SK-N-SH treated with all-trans-retinoic acid at 6 μM for 48 hours (cell line): ENCODE results near the gene INPP5B.

Experiments used
- ATAC-seq: fragments of 200-7000 bp; cut with Tn5 transposase; 3 replicates; pipeline ENCODE4 v1.9.1; 2020; ENCODE audit warnings: mild to moderate bottlenecking, moderate library complexity
- ARNTL ChIP-seq: fragments of 450-650 bp; formaldehyde crosslinking; IDR thresholded peaks from 2 replicates; pipeline ENCODE4 v1.5.0; 2020; ENCODE audit warnings: low read depth, mild to moderate bottlenecking, moderate library complexity, borderline replicate concordance
- BACH2 ChIP-seq: fragments of 250-450 bp; sonication (Bioruptor Pico); IDR thresholded peaks from 2 replicates; pipeline ENCODE4 v1.9.0; 2021; ENCODE audit warnings: mild to moderate bottlenecking, borderline replicate concordance
- ESRRG ChIP-seq: fragments of 250-450 bp; sonication (Bioruptor Pico); IDR thresholded peaks from 2 replicates; pipeline ENCODE4 v1.6.1; 2021; ENCODE audit warnings: mild to moderate bottlenecking
- GLIS3 ChIP-seq: fragments of 250-450 bp; sonication (Bioruptor Pico); IDR thresholded peaks from 2 replicates; pipeline ENCODE4 v1.5.0; 2020; ENCODE audit warnings: mild to moderate bottlenecking, moderate library complexity
- ISL1 ChIP-seq: fragments of 250-450 bp; sonication (Bioruptor Pico); IDR thresholded peaks from 2 replicates; pipeline ENCODE4 v2.1.2; 2022; ENCODE audit warnings: mild to moderate bottlenecking, moderate library complexity
- OSR1 ChIP-seq: fragments of 250-450 bp; sonication (Bioruptor Pico); IDR thresholded peaks from 2 replicates; pipeline ENCODE4 v1.8.0; 2022; ENCODE audit warnings: moderate library complexity, mild to moderate bottlenecking, inconsistent platforms
- PPARA ChIP-seq: fragments of 250-450 bp; sonication (Bioruptor Pico); IDR thresholded peaks from 2 replicates; pipeline ENCODE4 v1.5.0; 2020; ENCODE audit warnings: mild to moderate bottlenecking, borderline replicate concordance
- RARB ChIP-seq: fragments of 250-450 bp; sonication (Bioruptor Pico); IDR thresholded peaks from 2 replicates; pipeline ENCODE4 v1.8.0; 2021; ENCODE audit warnings: mild to moderate bottlenecking, moderate library complexity
- SNAI2 ChIP-seq: fragments of 250-450 bp; sonication (Bioruptor Pico); IDR thresholded peaks from 2 replicates; pipeline ENCODE4 v1.5.0; 2020; ENCODE audit warnings: mild to moderate bottlenecking, moderate library complexity
- TCF4 ChIP-seq: fragments of 250-450 bp; sonication (Bioruptor Pico); IDR thresholded peaks from 2 replicates; pipeline ENCODE4 v1.8.0; 2021; ENCODE audit warnings: mild to moderate bottlenecking, moderate library complexity, borderline replicate concordance
- ZC3H10 ChIP-seq: fragments of 250-450 bp; sonication (Bioruptor Pico); IDR thresholded peaks from 2 replicates; pipeline ENCODE4 v1.5.1; 2021; ENCODE audit warnings: mild to moderate bottlenecking, moderate library complexity
- ZFP3 ChIP-seq: fragments of 250-450 bp; sonication (Bioruptor Pico); IDR thresholded peaks from 2 replicates; pipeline ENCODE4 v1.5.0; 2020; ENCODE audit warnings: mild to moderate bottlenecking, moderate library complexity
- ZFP30 ChIP-seq: fragments of 450-650 bp; formaldehyde crosslinking; IDR thresholded peaks from 2 replicates; pipeline ENCODE4 v1.5.0; 2022; ENCODE audit warnings: mild to moderate bottlenecking, moderate library complexity
- ZNF565 ChIP-seq: fragments of 450-650 bp; formaldehyde crosslinking; conservative IDR thresholded peaks from 2 replicates; pipeline ENCODE4 v1.5.0; 2020; ENCODE audit warnings: low read depth, mild to moderate bottlenecking, moderate library complexity
- ZNF70 ChIP-seq: fragments of 450-650 bp; formaldehyde crosslinking; IDR thresholded peaks from 2 replicates; pipeline ENCODE4 v1.5.0; 2020; ENCODE audit warnings: mild to moderate bottlenecking, moderate library complexity
- TF ChIP-seq, protein P1 (sequence below): fragments of 250-450 bp; sonication (Bioruptor Pico); IDR thresholded peaks from 2 replicates; pipeline ENCODE4 v1.5.0; 2020; ENCODE audit warnings: mild to moderate bottlenecking, moderate library complexity
- TF ChIP-seq, protein P2 (sequence below): fragments of 250-450 bp; sonication (Bioruptor Pico); IDR thresholded peaks from 2 replicates; pipeline ENCODE4 v1.5.1; 2020; ENCODE audit warnings: low read depth, mild to moderate bottlenecking, moderate library complexity
- TF ChIP-seq, protein P3 (sequence below): fragments of 250-450 bp; sonication (Bioruptor Pico); IDR thresholded peaks from 2 replicates; pipeline ENCODE4 v1.8.0; 2021; ENCODE audit warnings: low read depth, mild to moderate bottlenecking, moderate library complexity, borderline replicate concordance
- TF ChIP-seq, protein P4 (sequence below): fragments of 250-450 bp; sonication (Bioruptor Pico); IDR thresholded peaks from 2 replicates; pipeline ENCODE4 v1.8.0; 2020; ENCODE audit warnings: mild to moderate bottlenecking, moderate library complexity, borderline replicate concordance

The INPP5B gene

GRCh38 chr1:37872692-37873091 is 74.2 kb downstream of the INPP5B start:
- ATAC-seq: no peak
- TF ChIP-seq, protein P1, sequence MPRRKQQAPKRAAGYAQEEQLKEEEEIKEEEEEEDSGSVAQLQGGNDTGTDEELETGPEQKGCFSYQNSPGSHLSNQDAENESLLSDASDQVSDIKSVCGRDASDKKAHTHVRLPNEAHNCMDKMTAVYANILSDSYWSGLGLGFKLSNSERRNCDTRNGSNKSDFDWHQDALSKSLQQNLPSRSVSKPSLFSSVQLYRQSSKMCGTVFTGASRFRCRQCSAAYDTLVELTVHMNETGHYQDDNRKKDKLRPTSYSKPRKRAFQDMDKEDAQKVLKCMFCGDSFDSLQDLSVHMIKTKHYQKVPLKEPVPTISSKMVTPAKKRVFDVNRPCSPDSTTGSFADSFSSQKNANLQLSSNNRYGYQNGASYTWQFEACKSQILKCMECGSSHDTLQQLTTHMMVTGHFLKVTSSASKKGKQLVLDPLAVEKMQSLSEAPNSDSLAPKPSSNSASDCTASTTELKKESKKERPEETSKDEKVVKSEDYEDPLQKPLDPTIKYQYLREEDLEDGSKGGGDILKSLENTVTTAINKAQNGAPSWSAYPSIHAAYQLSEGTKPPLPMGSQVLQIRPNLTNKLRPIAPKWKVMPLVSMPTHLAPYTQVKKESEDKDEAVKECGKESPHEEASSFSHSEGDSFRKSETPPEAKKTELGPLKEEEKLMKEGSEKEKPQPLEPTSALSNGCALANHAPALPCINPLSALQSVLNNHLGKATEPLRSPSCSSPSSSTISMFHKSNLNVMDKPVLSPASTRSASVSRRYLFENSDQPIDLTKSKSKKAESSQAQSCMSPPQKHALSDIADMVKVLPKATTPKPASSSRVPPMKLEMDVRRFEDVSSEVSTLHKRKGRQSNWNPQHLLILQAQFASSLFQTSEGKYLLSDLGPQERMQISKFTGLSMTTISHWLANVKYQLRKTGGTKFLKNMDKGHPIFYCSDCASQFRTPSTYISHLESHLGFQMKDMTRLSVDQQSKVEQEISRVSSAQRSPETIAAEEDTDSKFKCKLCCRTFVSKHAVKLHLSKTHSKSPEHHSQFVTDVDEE (CRISPR knock-in tag): no peak
- TF ChIP-seq BACH2: no peak
- TF ChIP-seq, protein P2, sequence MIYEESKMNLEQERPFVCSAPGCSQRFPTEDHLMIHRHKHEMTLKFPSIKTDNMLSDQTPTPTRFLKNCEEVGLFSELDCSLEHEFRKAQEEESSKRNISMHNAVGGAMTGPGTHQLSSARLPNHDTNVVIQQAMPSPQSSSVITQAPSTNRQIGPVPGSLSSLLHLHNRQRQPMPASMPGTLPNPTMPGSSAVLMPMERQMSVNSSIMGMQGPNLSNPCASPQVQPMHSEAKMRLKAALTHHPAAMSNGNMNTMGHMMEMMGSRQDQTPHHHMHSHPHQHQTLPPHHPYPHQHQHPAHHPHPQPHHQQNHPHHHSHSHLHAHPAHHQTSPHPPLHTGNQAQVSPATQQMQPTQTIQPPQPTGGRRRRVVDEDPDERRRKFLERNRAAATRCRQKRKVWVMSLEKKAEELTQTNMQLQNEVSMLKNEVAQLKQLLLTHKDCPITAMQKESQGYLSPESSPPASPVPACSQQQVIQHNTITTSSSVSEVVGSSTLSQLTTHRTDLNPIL (CRISPR knock-in tag): no peak
- TF ChIP-seq ZNF70 (CRISPR knock-in tag): no peak
- no peak for TF ChIP-seq ESRRG
- TF ChIP-seq, protein P3, sequence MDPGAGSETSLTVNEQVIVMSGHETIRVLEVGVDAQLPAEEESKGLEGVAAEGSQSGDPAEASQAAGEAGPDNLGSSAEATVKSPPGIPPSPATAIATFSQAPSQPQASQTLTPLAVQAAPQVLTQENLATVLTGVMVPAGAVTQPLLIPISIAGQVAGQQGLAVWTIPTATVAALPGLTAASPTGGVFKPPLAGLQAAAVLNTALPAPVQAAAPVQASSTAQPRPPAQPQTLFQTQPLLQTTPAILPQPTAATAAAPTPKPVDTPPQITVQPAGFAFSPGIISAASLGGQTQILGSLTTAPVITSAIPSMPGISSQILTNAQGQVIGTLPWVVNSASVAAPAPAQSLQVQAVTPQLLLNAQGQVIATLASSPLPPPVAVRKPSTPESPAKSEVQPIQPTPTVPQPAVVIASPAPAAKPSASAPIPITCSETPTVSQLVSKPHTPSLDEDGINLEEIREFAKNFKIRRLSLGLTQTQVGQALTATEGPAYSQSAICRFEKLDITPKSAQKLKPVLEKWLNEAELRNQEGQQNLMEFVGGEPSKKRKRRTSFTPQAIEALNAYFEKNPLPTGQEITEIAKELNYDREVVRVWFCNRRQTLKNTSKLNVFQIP (CRISPR knock-in tag): no peak
- TF ChIP-seq ZC3H10 (CRISPR knock-in tag): no peak
- TF ChIP-seq OSR1 (CRISPR knock-in tag): no peak
- no peak for TF ChIP-seq SNAI2
- TF ChIP-seq ZFP3: no peak
- TF ChIP-seq ARNTL: no peak
- no peak for TF ChIP-seq PPARA (CRISPR knock-in tag)
- no peak for TF ChIP-seq ZFP30 (CRISPR knock-in tag)
- TF ChIP-seq ISL1 (CRISPR knock-in tag): no peak
- TF ChIP-seq, all 23 proteins: peak for 0

DNA sequence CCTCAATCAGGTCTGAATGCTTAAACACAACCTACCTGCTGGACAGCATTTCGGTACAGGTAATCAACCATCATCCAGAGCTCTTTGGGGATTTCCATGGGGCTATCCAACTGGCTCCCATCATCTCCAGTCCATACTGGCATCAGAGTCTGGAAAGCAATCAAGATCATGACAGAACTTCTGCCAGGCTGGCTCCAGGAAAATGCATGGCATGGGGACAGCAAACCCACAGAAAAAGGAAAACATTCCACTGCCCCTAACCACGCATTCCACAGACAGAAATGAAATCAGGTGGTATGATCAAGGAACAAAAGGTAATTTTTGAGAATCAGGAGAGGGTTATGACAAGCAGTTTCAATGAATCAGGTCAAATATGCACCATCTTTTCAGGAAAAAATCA is 78.4 kb downstream of the INPP5B start:
- no peak for ATAC-seq
- TF ChIP-seq OSR1 (CRISPR knock-in tag): no peak
- no peak for TF ChIP-seq TCF4
- TF ChIP-seq PPARA (CRISPR knock-in tag): no peak
- TF ChIP-seq ISL1 (CRISPR knock-in tag): no peak
- TF ChIP-seq, protein P2 (CRISPR knock-in tag): no peak
- no peak for TF ChIP-seq GLIS3
- TF ChIP-seq, protein P4, sequence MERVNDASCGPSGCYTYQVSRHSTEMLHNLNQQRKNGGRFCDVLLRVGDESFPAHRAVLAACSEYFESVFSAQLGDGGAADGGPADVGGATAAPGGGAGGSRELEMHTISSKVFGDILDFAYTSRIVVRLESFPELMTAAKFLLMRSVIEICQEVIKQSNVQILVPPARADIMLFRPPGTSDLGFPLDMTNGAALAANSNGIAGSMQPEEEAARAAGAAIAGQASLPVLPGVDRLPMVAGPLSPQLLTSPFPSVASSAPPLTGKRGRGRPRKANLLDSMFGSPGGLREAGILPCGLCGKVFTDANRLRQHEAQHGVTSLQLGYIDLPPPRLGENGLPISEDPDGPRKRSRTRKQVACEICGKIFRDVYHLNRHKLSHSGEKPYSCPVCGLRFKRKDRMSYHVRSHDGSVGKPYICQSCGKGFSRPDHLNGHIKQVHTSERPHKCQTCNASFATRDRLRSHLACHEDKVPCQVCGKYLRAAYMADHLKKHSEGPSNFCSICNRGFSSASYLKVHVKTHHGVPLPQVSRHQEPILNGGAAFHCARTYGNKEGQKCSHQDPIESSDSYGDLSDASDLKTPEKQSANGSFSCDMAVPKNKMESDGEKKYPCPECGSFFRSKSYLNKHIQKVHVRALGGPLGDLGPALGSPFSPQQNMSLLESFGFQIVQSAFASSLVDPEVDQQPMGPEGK (CRISPR knock-in tag): no peak
- TF ChIP-seq RARB (CRISPR knock-in tag): no peak
- no peak for TF ChIP-seq ZC3H10 (CRISPR knock-in tag)
- no peak for TF ChIP-seq ZFP30 (CRISPR knock-in tag)
- TF ChIP-seq ZNF70 (CRISPR knock-in tag): no peak
- no peak for TF ChIP-seq SNAI2
- TF ChIP-seq, protein P1 (CRISPR knock-in tag): no peak
- TF ChIP-seq ARNTL: no peak
- no peak for TF ChIP-seq ZFP3
- TF ChIP-seq, all 23 proteins: peak for 0

DNA sequence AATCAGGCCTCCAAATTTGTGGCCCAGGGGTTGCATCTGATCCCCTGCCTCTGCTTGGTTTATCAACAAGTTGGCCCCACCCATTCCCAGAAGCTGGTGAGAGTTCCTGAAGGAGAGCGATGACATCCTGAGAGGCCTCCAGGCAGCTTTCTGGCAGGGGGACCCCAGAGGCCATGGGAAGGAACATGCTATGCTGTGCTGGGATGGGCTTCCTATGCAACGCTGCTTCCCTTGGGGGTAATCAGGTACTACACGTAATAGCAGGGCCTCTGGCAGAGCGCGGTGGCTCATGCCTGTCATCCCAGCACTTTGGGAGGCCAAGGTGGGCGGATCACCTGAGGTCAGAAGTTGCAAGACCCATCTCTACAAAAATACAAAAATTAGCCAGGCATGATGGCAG is 79.1 kb downstream of the INPP5B start:
- no peak for TF ChIP-seq RARB (CRISPR knock-in tag)
- no peak for TF ChIP-seq ZNF565 (CRISPR knock-in tag)
- ATAC-seq: no peak
